HG02759 (cell line): ENCODE measurements around the gene USP1.

ENCODE experiments used
- ATAC-seq: cut with Tn5 transposase; IDR thresholded peaks from one replicate; pipeline ENCODE4 v1.9.1; 2021; ENCODE audit warnings: mild to moderate bottlenecking, moderate library complexity; ENCODE audit not compliant: unreplicated experiment

USP1 gene, protein sequence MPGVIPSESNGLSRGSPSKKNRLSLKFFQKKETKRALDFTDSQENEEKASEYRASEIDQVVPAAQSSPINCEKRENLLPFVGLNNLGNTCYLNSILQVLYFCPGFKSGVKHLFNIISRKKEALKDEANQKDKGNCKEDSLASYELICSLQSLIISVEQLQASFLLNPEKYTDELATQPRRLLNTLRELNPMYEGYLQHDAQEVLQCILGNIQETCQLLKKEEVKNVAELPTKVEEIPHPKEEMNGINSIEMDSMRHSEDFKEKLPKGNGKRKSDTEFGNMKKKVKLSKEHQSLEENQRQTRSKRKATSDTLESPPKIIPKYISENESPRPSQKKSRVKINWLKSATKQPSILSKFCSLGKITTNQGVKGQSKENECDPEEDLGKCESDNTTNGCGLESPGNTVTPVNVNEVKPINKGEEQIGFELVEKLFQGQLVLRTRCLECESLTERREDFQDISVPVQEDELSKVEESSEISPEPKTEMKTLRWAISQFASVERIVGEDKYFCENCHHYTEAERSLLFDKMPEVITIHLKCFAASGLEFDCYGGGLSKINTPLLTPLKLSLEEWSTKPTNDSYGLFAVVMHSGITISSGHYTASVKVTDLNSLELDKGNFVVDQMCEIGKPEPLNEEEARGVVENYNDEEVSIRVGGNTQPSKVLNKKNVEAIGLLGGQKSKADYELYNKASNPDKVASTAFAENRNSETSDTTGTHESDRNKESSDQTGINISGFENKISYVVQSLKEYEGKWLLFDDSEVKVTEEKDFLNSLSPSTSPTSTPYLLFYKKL

DNA sequence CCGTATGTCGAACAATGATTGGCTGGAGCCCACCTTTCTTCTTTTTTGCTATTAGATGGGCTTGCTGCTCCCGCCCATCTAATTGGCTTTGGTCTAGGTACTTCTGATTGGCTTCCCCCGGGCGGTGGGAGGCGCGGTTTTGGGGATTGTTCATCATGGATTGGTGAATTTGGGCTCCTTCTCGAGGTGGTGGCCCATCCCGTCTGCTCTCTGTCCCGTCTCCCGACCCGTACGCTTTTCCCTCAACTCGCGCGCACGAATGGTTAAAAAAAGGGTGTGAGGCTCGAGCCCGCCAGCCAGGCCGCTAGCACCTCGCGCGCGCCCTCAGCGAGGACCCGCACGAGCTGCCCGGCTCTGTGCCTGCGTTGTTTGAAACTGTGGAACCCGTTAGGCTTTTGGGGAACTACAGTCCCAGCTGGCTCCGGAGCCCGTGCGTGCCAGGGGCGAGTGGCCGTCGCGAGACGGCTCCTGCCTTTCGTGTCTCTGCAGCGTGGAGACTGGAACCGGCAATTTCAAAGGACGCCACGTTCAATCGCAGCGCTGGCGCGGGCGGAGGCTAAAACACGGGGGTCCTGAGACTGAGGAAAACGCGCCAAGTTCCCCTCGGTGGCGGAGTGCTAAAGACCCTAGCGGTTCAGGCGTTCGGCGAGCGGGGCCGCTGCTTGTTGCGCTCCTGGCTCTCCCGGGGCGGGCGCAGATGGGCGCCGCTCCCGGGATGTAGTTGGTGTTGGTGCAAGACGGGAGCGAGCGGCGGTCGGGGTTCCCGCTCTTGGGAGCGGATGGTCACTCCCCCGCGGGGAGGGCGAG, at the start of gene USP1:
TSS of gene USP1 (plus strand) at position 584 of the 807 bp plus-strand sequence. CDS start 2,819 bp downstream, outside the sequence.
- ATAC-seq, result peak; percentile 81

GRCh38 chr1:62389531-62389930, 47.3 kb upstream of the USP1 start:
- ATAC-seq, result no peak

- ATAC-seq, result no peak
Observed at GRCh38 chr1:62390071-62390470, 46.8 kb upstream of the USP1 start.

GRCh38 chr1:62391369-62391971, 45.4 kb upstream of the USP1 start:
- no peak for ATAC-seq

DNA sequence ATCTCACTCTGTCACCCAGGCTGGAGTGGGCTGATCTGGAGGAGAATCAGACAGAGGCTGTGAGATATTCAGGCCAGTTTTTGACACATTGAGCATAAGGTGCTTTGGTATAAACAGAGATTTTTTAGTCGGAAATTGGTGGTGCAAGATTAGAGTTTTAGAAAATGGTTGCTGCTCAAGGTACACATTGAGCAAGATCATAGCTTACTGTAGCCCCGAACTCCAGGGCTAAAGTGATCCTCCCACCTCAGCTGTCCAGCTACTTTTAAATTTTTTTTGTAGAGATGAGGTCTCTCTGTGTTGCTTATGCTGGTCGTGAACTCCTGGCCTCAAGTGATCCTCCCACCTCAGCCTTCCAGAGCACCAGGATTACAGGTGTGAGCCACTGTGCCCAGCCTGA, 43.9 kb upstream of the USP1 start:
- no peak for ATAC-seq

DNA sequence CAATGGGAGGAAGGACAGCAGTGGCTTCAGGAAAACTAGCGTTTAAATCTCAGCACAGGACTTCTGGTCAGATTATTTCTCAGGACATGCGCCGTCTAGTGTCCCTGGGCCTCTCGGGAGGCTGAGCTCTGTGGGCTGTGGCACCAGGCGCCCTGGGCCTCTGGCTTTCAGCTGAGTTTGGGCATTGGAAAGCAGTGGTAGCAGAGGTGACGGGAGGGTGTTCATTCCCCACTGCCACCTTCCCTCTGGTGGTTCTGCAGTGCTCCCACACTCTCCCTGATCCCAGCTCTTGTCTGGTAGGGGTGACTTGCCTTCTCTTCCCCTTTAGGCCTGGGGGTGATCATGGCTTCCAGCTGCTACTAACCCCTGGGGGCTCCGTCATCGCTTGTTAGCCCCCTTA, 42.2 kb upstream of the USP1 start:
- no peak for ATAC-seq

- no peak for ATAC-seq
Observed at GRCh38 chr1:62395291-62395690, 41.6 kb upstream of the USP1 start.

- ATAC-seq, result no peak
Observed at GRCh38 chr1:62396871-62397270, 40.0 kb upstream of the USP1 start.

- no peak for ATAC-seq
Observed at GRCh38 chr1:62397301-62397700, 39.5 kb upstream of the USP1 start.

- ATAC-seq, result no peak
Observed at GRCh38 chr1:62398377-62398776, 38.5 kb upstream of the USP1 start.

DNA sequence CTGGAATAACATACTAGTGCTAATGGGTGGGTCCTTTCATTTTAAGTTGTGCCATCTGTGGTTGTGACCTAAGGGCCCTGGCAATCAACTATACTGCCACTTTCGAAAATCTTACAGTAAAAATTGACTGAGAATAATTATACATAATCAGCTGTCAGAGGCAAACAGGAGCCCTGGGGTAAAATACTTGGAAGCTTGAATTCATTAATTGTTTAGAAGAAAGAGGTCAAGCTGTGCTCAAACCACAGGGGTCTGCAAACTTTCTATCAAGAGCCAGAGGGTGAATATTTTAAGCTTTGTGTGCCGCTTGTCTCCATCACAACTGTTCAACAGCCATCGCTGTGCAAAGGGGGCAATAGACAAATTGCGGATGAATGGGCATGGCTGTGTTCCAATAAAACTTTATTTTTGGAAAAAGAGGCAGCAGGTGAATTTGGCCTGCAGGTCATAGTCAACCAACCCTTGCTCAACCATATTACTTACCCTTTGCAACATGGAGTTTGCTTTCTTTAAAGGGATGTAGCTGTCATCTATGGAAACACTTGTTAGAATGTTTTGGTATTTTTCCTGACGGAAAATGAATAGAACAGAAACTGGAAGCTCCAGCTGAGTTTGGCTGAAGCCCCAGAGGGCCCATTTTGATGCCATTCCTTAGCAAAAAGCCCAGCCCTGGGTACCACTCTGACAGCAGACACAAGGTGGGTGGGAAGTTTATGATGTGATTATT, 35.7 kb upstream of the USP1 start:
- ATAC-seq, result no peak

GRCh38 chr1:62405247-62405646, 31.6 kb upstream of the USP1 start:
- ATAC-seq, result no peak

DNA sequence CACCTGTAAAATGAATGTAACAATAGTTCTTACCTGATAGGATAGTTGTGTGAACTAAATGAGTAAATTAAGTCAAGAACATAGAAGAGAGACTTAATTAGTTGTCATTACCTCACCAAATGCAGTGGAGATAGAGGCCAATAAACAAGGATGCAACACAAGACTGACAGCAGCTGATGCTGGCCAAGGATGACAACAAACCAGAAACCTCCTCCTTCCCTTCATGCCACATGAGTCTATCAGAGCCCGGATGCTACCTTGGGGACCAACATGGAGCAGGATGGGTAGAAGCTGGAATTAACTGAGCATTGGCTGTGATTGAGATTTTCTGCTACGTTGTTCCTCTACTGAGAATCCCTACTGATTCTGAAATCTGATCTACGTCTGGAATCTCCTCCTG, 30.3 kb upstream of the USP1 start:
- ATAC-seq, result no peak

DNA sequence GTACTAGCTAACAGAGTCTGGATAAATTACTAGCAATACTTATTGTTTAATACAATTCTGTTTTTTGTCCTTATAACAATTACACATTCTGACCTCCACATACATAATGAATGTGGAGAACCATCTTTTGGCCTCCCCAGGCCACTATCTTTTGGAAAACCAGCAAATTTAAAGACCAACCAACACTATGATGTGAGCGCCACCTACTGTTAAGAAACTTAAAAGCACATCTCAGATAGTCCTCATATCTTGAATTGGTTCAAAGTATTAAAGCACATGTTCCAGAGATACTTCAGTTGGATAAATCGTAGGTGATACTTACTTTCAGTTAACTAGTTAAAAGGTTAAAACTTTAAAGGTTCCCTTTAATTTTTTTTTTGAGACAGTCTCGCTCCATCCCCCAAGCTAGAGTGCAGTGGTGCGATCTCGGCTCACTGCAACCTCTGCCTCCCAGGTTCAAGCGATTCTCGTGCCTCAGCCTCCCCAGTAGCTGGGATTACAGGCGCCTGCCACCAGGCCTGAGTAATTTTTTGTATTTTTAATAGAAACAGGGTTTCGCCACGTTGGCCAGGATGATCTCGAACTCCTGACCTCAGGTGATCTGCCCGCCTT, 29.3 kb upstream of the USP1 start:
- no peak for ATAC-seq

DNA sequence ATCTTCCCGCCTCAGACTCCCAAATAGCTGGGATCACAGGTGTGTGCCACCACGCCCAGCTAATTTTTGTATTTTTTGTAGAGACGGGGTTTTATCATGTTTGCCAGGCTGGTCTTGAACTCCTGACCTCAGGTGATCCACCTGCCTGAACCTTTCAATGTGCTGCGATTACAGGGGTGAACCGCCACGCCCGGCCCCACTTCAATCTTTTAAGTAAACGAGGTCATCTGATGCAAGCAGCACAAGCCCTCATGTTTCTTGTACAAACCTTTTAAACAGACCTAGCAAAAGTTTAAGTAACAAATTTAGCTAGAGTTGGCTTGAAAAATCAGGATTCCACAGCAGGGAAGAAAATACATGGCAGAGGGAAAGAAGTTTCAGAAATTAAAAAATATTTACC, 21.2 kb upstream of the USP1 start:
- no peak for ATAC-seq

DNA sequence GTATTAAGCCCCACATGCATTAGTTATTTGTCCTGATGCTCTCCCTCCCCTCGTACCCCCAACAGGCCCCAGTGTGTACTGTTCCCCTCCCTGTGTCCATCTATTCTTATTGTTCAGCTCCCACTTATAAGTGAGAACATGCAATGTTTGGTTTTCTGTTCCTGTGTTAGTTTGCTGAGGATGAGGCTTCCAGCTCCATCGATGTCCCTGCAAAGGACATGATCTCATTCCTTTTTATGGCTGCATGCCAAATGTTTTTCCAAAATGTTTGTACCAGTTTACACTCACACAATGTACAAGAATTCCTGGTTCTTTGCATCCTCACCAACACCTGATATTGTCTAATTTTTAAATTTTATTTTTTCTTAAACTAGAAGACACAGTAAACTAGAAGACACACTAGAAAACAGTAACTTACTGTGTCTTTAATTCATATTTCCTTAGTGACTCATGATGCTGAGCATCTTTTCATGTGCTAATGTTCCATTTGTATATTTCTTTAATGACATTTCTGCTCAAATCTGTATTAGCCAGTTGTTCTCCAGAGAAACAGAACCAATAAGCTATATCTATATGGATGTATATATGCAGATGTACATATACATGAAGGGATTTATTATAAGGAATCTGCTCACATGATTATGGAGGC, 19.4 kb upstream of the USP1 start:
- no peak for ATAC-seq

DNA sequence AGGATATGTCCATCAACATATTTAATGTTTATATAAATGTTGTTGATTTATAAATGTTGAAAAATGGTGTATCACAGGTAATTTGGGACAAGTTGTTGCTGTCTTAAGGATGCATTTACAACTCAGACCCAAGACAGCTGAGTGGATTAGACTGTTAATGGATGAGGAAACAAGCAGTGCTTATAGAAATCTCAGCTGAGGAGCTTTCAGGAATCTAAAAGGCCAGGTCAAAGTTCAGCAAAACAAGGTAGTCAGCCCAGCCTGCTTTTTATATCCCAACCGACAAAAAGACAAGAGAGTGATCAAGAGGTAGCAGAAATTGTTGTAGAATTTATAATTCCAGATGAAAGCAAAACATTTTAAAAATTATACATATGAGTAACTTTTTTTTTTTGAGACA, 16.6 kb upstream of the USP1 start:
- ATAC-seq, result no peak

- no peak for ATAC-seq
Observed at GRCh38 chr1:62423580-62424242, 13.1 kb upstream of the USP1 start.

- ATAC-seq, result no peak
Observed at GRCh38 chr1:62424411-62424810, 12.4 kb upstream of the USP1 start.
